IPS-15b (cell line): ENCODE measurements around the gene AMH.

Experiments
- H3K27me3 ChIP-seq: one replicate; pipeline ENCODE4 v1.6.1; 2013; ENCODE audit warnings: low read length; ENCODE audit not compliant: control insufficient read depth, insufficient read depth
- H3K36me3 ChIP-seq: one replicate; pipeline ENCODE4 v1.6.1; 2013; ENCODE audit warnings: low read length; ENCODE audit not compliant: control insufficient read depth, insufficient read depth
- H3K4me1 ChIP-seq: one replicate; pipeline ENCODE4 v1.6.1; 2013; ENCODE audit warnings: mild to moderate bottlenecking, low read length; ENCODE audit not compliant: control insufficient read depth, insufficient read depth
- H3K4me3 ChIP-seq: one replicate; pipeline ENCODE4 v1.5.1; 2013; ENCODE audit warnings: low read depth, low read length
- H3K9ac ChIP-seq: one replicate; pipeline ENCODE4 v1.6.1; 2013; ENCODE audit warnings: low read depth, mild to moderate bottlenecking, low read length
- H3K9me3 ChIP-seq: one replicate; pipeline ENCODE4 v1.6.1; 2013; ENCODE audit warnings: mild to moderate bottlenecking, low read length; ENCODE audit not compliant: control insufficient read depth, insufficient read depth

The AMH gene

GRCh38 chr19:2247433-2248101 is 1.6 kb upstream of the AMH start:
- no peaks in the 10 kb centered on the region for H3K27me3 ChIP-seq
- H3K4me3 ChIP-seq: no peak overlapping the region
- H3K4me1 ChIP-seq: no peaks in the 10 kb centered on the region
- peaks cover 48% of the 10 kb centered on the region for H3K36me3 ChIP-seq
- H3K9me3 ChIP-seq: no peaks in the 10 kb centered on the region
- H3K9ac ChIP-seq: no peak overlapping the region

GRCh38 chr19:2248136-2249009 is 750 bp upstream of the AMH start:
- H3K4me3 ChIP-seq: no peak overlapping the region
- no peaks in the 10 kb centered on the region for H3K9me3 ChIP-seq
- H3K9ac ChIP-seq: no peak overlapping the region
- H3K4me1 ChIP-seq: no peaks in the 10 kb centered on the region
- H3K36me3 ChIP-seq: peaks cover 42% of the 10 kb centered on the region
- no peaks in the 10 kb centered on the region for H3K27me3 ChIP-seq

- no peaks in the 10 kb centered on the region for H3K9me3 ChIP-seq
- no peaks in the 10 kb centered on the region for H3K27me3 ChIP-seq
- no peak overlapping the region for H3K4me3 ChIP-seq
- peaks cover 25% of the 10 kb centered on the region for H3K36me3 ChIP-seq
- H3K9ac ChIP-seq: no peak overlapping the region
- no peaks in the 10 kb centered on the region for H3K4me1 ChIP-seq
These were observed 1.0 kb downstream of the AMH start for GRCh38 chr19:2249880-2250765.

GRCh38 chr19:2250766-2251105 is 1.6 kb downstream of the AMH start:
- Histone ChIP-seq H3K27me3 (no peaks in the 10 kb centered on the region), H3K9ac (no peak overlapping the region), H3K4me3 (no peak overlapping the region), H3K36me3 (peaks cover 19% of the 10 kb centered on the region), H3K4me1 (no peaks in the 10 kb centered on the region), H3K9me3 (no peaks in the 10 kb centered on the region)

- no peaks in the 10 kb centered on the region for H3K9me3 ChIP-seq
- no peak overlapping the region for H3K4me3 ChIP-seq
- H3K9ac ChIP-seq: no peak overlapping the region
- no peaks in the 10 kb centered on the region for H3K27me3 ChIP-seq
- peaks cover 12% of the 10 kb centered on the region for H3K36me3 ChIP-seq
- no peaks in the 10 kb centered on the region for H3K4me1 ChIP-seq
These were observed 2.3 kb downstream of the AMH start for GRCh38 chr19:2251106-2252054.

- Histone ChIP-seq H3K27me3 (no peaks in the 10 kb centered on the region), H3K4me1 (no peaks in the 10 kb centered on the region)
These were observed 3.1 kb downstream of the AMH start for GRCh38 chr19:2252055-2252796.

GRCh38 chr19:2252797-2253105 is 3.6 kb downstream of the AMH start:
- H3K4me1 ChIP-seq: no peaks in the 10 kb centered on the region
- no peaks in the 10 kb centered on the region for H3K36me3 ChIP-seq
- H3K27me3 ChIP-seq: no peaks in the 10 kb centered on the region
- peak overlapping the region; percentile 60 for H3K4me3 ChIP-seq
- no peak overlapping the region for H3K9ac ChIP-seq
- H3K9me3 ChIP-seq: no peaks in the 10 kb centered on the region

More at GRCh38 chr19:2252055-2252796, 3.1 kb downstream of the AMH start:
- Histone ChIP-seq H3K9ac (no peak overlapping the region), H3K4me3 (no peak overlapping the region), H3K9me3 (no peaks in the 10 kb centered on the region), H3K36me3 (peaks cover 4% of the 10 kb centered on the region)

GRCh38 chr19:2253106-2254063 is 4.3 kb downstream of the AMH start:
- H3K27me3 ChIP-seq: no peaks in the 10 kb centered on the region
- H3K36me3 ChIP-seq: no peaks in the 10 kb centered on the region
- H3K9ac ChIP-seq: no peak overlapping the region
- no peaks in the 10 kb centered on the region for H3K4me1 ChIP-seq
- no peaks in the 10 kb centered on the region for H3K9me3 ChIP-seq
- H3K4me3 ChIP-seq: peak overlapping the region; percentile 60

- Histone ChIP-seq H3K9ac (no peak overlapping the region), H3K36me3 (no peaks in the 10 kb centered on the region), H3K9me3 (no peaks in the 10 kb centered on the region), H3K4me3 (peak overlapping the region; percentile 60), H3K27me3 (no peaks in the 10 kb centered on the region), H3K4me1 (no peaks in the 10 kb centered on the region)
These were observed 5.1 kb downstream of the AMH start for GRCh38 chr19:2254064-2254872.
